Astrocyte (in vitro differentiated cells and primary cell): ENCODE results near the gene HES6.

Source experiments
- CTCF ChIP-seq: IDR thresholded peaks from 2 replicates; pipeline ENCODE4 v1.5.1; 2011; ENCODE audit warnings: low read depth, mild to moderate bottlenecking, inconsistent platforms, low read length, moderate library complexity; ENCODE audit not compliant: insufficient read depth
- EZH2 ChIP-seq: IDR thresholded peaks from 2 replicates; pipeline ENCODE4 v1.6.1; 2012; ENCODE audit warnings: mild to moderate bottlenecking, low read length, inconsistent platforms; ENCODE audit not compliant: insufficient read depth

DNA sequence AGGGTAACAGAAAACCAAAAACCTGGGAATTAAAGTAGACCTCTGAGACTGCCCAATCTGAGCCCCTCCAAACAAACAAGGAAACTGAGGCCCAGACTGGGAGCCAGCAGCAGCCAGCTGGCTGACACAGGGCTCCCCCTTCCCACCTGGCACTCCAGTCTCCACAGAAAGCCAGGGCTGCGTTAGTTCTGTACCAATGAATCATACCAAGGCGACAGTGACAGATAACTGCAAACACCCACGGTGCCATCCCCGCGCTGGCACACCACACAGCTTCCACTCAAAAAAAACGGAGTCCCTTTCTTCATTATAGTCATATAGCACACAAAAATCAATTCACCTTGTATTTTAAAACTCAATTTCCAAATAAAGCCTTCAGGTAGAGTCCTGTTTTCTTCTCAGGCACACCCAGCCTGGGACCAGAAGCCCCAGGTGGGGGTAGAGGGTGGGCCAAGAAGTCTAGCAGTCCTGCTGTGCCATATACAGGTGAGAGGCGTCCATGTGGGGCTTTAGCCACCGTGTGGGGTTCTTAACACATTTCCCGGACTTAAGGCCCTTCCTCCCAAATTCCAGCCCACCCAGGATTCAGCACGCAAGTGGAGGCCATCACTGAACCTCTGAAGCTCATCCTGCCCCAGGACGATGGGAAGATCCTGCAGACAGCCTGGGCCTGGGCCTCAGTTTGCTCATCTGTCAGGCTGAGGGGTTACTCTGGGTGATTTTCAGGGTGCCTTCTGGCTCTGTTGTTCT, 47.3 kb upstream of the HES6 start:
- TF ChIP-seq CTCF (no peak), EZH2 (no peak)
